Measurements from ENCODE around the gene PLOD2.

Gene PLOD2

GRCh38 chr3:146160964-146161662, at the start of gene PLOD2:
PLOD2 (minus strand) TSS chr3:146161184; CDS start chr3:146160989, 195 bp downstream.
- DNase-seq (ENCODE audit: low spot score) (peak; percentile 75), FAIRE-seq (no peak)

GRCh38 chr3:146209371-146209770, 48.4 kb upstream of the PLOD2 start:
- DNase-seq (ENCODE audit: low spot score) (no peak), FAIRE-seq (no peak)

- FAIRE-seq = no peak
- no peak for DNase-seq (ENCODE audit: low spot score)
Observed at GRCh38 chr3:146203776-146204175, 42.8 kb upstream of the PLOD2 start.

- FAIRE-seq (no peak), DNase-seq (ENCODE audit: low spot score) (no peak)
Observed at GRCh38 chr3:146200461-146201220, 39.7 kb upstream of the PLOD2 start.

- no peak for FAIRE-seq
- no peak for DNase-seq (ENCODE audit: low spot score)
Observed at GRCh38 chr3:146199762-146200161, 38.8 kb upstream of the PLOD2 start.

GRCh38 chr3:146196789-146197188, 35.8 kb upstream of the PLOD2 start:
- DNase-seq (ENCODE audit: low spot score) = no peak
- FAIRE-seq = no peak

- FAIRE-seq (no peak), DNase-seq (ENCODE audit: low spot score) (no peak)
Observed at GRCh38 chr3:146195605-146196004, 34.6 kb upstream of the PLOD2 start.

GRCh38 chr3:146195030-146195429, 34.0 kb upstream of the PLOD2 start:
- no peak for FAIRE-seq

GRCh38 chr3:146191051-146191450, 30.1 kb upstream of the PLOD2 start:
- no peak for FAIRE-seq

More at GRCh38 chr3:146195030-146195429, 34.0 kb upstream of the PLOD2 start:
- no peak for DNase-seq (ENCODE audit: low spot score)

GRCh38 chr3:146189519-146190173, 28.7 kb upstream of the PLOD2 start:
- FAIRE-seq = no peak

More at GRCh38 chr3:146191051-146191450, 30.1 kb upstream of the PLOD2 start:
- no peak for DNase-seq (ENCODE audit: low spot score)

GRCh38 chr3:146187334-146187950, 26.5 kb upstream of the PLOD2 start:
- FAIRE-seq (no peak), DNase-seq (ENCODE audit: low spot score) (no peak)

More at GRCh38 chr3:146189519-146190173, 28.7 kb upstream of the PLOD2 start:
- DNase-seq (ENCODE audit: low spot score) = peak; percentile 36

GRCh38 chr3:146184241-146185015, 23.4 kb upstream of the PLOD2 start:
- DNase-seq (ENCODE audit: low spot score) (peak; percentile 34), FAIRE-seq (no peak)

GRCh38 chr3:146181216-146181615, 20.2 kb upstream of the PLOD2 start:
- FAIRE-seq (no peak), DNase-seq (ENCODE audit: low spot score) (no peak)

GRCh38 chr3:146180376-146180775, 19.4 kb upstream of the PLOD2 start:
- DNase-seq (ENCODE audit: low spot score) (no peak), FAIRE-seq (no peak)

GRCh38 chr3:146178006-146178689, 17.2 kb upstream of the PLOD2 start:
- DNase-seq (ENCODE audit: low spot score) (no peak), FAIRE-seq (no peak)

GRCh38 chr3:146177519-146177918, 16.5 kb upstream of the PLOD2 start:
- no peak for DNase-seq (ENCODE audit: low spot score)
- FAIRE-seq = no peak

- no peak for DNase-seq (ENCODE audit: low spot score)
- FAIRE-seq = no peak
Observed at GRCh38 chr3:146177072-146177471, 16.1 kb upstream of the PLOD2 start.

GRCh38 chr3:146172586-146172985, 11.6 kb upstream of the PLOD2 start:
- FAIRE-seq (no peak), DNase-seq (ENCODE audit: low spot score) (no peak)

- DNase-seq (ENCODE audit: low spot score) (no peak), FAIRE-seq (no peak)
Observed at GRCh38 chr3:146170591-146170990, 9.6 kb upstream of the PLOD2 start.

- DNase-seq (ENCODE audit: low spot score) (no peak), FAIRE-seq (no peak)
Observed at GRCh38 chr3:146169891-146170290, 8.9 kb upstream of the PLOD2 start.
